Stimulated activated naive CD8-positive, alpha-beta T cell treated with anti-CD3 and anti-CD28 coated beads, Interleukin-15, amount 100 ng/mL, for 72 hours (primary cell): ENCODE results near the gene RNF10.
A peak's percentile ranks its signal among the peaks of the same experiment; 100 is the strongest.
"Not testable (repeated sequence)": the region's sequence is repeated elsewhere in the genome, so short reads cannot be mapped to it uniquely, and the experiment has no call there.

ENCODE experiments used
- ATAC-seq: fragments of 150-1000 bp; cut with Tn5 transposase; 2 replicates; pipeline ENCODE4 v1.10.0; 2021; ENCODE audit warnings: mild to moderate bottlenecking, moderate library complexity
- DNase-seq, 2 donors: peaks; one replicate each; pipeline ENCODE4 v3.0.0; 2021 to 2022
- H3K27ac Mint-ChIP-seq, 2 donors: one replicate each; pipeline ENCODE4 v1.8.0; 2022; ENCODE audit warnings: mild to moderate bottlenecking in 2 of 2, mixed read lengths in 2 of 2, moderate library complexity in 2 of 2
- H3K27me3 Mint-ChIP-seq: one replicate; pipeline ENCODE4 v1.8.0; 2022; ENCODE audit warnings: mixed read lengths
- H3K4me1 Mint-ChIP-seq: one replicate; pipeline ENCODE4 v1.8.0; 2022; ENCODE audit warnings: mild to moderate bottlenecking, mixed read lengths
- H3K4me3 Mint-ChIP-seq, 2 donors: one replicate each; pipeline ENCODE4 v1.8.0; 2022; ENCODE audit warnings: mild to moderate bottlenecking in 2 of 2, mixed read lengths in 2 of 2, moderate library complexity in 1 of 2
- H3K9me3 Mint-ChIP-seq, 2 donors: one replicate each; pipeline ENCODE4 v1.8.0; 2022; ENCODE audit warnings: mixed read lengths in 2 of 2

RNF10 gene

DNA sequence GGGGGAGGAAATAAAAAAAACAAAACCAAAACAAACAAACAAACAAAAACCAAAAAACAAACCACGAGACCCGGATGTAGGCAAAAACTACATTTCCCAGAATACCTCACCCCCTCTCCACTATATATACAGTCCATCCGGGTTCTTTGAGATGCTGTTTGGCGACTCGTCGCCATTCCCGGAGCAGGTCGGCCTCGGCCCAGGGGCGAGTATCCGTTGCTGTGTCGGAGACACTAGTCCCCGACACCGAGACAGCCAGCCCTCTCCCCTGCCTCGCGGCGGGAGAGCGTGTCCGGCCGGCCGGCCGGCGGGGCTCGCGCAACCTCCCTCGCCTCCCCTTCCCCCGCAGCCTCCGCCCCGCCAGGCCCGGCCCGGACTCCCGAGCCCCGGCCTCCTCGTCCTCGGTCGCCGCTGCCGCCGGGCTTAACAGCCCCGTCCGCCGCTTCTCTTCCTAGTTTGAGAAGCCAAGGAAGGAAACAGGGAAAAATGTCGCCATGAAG is at the start of gene RNF10:
RNF10 (plus strand) TSS at position 154 of the 500 bp plus-strand sequence. CDS start 456 bp downstream, outside the sequence.
- ATAC-seq (peak; percentile 83), DNase-seq (peak; percentile 75 to 77)
- no peaks in the 10 kb centered on the region for H3K27me3 Mint-ChIP-seq
- H3K4me3 Mint-ChIP-seq: peak within 1 kb of the TSS; percentile 95 to 99
- no peaks in the 10 kb centered on the region for H3K9me3 Mint-ChIP-seq
- peaks cover 57% of the 10 kb centered on the region for H3K4me1 Mint-ChIP-seq
- peak within 1 kb of the TSS; percentile 98 to 100 for H3K27ac Mint-ChIP-seq

DNA sequence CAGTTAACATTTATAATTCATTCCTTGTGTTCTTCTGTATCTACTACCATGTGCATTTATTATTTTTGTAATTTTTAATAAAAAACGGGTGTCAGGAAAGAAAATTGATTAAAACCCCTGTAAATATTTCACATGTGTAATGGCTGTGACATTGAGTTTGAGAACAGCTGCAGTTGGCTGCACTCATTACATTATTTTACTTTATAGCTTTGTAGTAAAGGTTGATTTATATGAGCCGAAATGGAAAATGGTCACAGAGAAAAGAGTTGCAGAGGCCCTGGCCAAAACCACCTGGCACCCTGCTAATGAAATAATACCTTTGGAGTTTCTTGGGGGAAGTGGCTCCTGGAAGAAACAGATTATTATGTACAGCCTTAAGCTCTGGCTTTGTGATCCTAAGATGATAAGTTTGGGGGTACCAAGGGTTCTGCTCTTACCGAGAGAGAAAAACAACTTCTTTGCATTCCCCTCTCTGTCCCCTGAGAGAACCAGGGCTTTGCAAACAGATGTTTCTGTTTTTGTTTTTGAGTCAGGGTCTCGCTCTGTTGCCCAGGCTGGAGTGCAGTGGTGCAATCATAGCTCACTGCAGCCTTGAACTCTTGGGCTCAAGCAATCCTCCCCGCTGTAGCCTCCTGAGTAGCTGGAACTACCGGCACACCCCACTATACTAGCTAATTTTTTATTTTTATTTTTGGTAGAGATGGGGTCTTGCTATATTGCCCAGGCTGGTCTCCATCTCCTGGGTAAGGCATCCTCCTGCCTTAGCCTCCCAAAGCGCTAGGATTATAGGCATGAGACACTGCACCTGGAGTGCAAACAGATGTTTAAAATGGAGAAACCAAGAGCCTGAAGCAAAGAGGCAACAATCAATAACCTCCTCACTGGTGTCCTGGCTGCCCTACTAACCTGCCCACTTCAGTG is 47.9 kb upstream of the RNF10 start:
- Mint-ChIP-seq H3K4me1 (no peaks in the 10 kb centered on the region), H3K27ac (no peak overlapping the region), H3K9me3 (no peaks in the 10 kb centered on the region), H3K4me3 (no peak overlapping the region), H3K27me3 (no peaks in the 10 kb centered on the region)
- ATAC-seq (no peak), DNase-seq (no peak)

DNA sequence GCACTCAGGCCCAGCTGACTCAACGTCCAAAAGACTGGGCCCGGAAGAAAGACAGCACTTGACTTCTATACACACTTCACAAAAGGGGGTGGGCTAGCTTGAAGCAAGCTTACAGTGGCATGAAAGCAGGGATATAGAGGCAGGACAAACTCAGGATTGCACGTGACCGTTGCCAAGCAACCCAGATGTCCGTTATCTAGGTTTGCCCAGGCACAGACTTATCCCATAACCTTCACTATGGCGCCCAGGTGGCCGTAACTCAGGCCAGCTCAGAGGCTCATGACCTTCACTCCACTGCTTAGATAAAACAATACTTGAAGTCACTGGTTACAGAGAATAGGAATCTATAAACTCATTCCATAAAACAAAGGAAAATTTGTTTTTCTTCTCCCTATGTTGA is 46.6 kb upstream of the RNF10 start:
- ATAC-seq, H3K27ac Mint-ChIP-seq, H3K9me3 Mint-ChIP-seq, H3K27me3 Mint-ChIP-seq, DNase-seq, H3K4me3 Mint-ChIP-seq, H3K4me1 Mint-ChIP-seq: not testable (repeated sequence)

DNA sequence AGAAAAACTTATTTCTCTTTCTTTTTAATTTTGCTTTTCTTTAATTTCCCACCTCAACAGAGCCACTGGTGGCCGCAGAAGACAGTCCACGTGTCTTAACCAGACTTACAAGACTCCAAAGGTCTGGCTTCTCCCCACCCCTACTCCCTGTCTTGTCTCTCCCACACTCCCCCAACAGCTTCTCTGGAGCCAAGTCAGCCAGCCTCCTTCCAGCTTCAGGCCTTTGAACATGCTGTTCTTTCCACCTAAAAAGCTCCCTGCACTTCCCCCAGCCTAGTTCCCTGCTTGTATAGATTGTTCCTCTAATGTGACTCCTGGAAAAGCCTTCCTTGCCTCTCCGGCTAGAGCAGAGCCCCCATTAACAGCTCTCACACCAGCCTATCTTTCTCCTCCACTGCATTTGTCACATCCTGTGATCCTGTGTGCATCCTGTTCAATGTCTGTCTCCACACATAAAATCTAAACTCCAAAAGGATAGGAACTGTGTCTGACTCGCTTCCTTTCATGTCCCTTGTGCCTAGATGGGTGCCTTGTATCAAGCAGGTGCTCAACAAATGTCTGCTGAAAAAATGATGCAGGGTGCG is 46.0 kb upstream of the RNF10 start:
- ATAC-seq: no peak
- no peaks in the 10 kb centered on the region for H3K27me3 Mint-ChIP-seq
- no peak for DNase-seq
- H3K4me3 Mint-ChIP-seq: no peak overlapping the region
- H3K9me3 Mint-ChIP-seq: no peaks in the 10 kb centered on the region
- H3K27ac Mint-ChIP-seq: peak overlapping the region in 1 of 2 donors; percentile 7
- H3K4me1 Mint-ChIP-seq: no peaks in the 10 kb centered on the region

DNA sequence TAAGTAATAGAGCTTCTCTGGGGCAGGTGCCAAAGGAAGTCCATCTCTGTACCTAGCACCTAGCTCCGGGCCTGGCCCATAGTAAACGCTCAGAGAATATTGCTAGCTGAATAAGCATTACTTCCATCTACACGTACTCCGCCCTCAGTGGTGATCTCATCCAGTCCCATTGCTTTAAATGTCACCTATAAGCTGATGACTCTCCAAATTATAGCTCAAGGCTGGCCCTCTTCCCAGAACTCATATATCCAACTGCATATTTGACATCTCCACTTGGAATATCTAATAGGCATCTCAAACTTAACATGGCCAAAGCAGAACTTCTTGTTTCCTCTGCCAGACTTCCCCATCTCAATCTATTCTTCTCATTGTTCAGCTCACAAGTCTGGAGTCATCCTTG is 45.1 kb upstream of the RNF10 start:
- DNase-seq: no peak
- Mint-ChIP-seq H3K27ac (no peak overlapping the region), H3K4me1 (no peaks in the 10 kb centered on the region), H3K27me3 (no peaks in the 10 kb centered on the region), H3K9me3 (no peaks in the 10 kb centered on the region), H3K4me3 (no peak overlapping the region)
- ATAC-seq: no peak

DNA sequence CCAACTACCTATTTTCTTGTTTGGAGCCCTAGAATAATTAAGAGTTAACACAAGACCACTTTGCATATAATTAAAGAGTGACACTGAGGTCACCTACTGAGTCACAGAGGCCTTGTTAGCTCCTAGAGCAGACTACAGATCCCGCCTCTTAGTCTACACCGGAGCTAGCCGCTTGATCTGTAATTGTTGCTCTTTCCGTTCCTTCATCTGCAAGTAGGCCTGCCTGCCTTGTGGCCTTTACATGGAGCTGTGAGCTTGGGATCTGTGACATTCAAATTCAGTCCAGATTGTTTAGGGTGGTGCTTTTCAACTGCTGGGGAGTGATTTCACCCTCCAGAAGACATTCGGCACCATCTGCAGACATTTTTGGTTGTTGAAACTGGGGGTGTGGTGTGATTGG is 43.8 kb upstream of the RNF10 start:
- ATAC-seq: no peak
- H3K4me3 Mint-ChIP-seq: no peak overlapping the region
- no peak overlapping the region for H3K27ac Mint-ChIP-seq
- no peaks in the 10 kb centered on the region for H3K9me3 Mint-ChIP-seq
- peaks cover 7% of the 10 kb centered on the region for H3K4me1 Mint-ChIP-seq
- H3K27me3 Mint-ChIP-seq: no peaks in the 10 kb centered on the region
- DNase-seq: no peak

DNA sequence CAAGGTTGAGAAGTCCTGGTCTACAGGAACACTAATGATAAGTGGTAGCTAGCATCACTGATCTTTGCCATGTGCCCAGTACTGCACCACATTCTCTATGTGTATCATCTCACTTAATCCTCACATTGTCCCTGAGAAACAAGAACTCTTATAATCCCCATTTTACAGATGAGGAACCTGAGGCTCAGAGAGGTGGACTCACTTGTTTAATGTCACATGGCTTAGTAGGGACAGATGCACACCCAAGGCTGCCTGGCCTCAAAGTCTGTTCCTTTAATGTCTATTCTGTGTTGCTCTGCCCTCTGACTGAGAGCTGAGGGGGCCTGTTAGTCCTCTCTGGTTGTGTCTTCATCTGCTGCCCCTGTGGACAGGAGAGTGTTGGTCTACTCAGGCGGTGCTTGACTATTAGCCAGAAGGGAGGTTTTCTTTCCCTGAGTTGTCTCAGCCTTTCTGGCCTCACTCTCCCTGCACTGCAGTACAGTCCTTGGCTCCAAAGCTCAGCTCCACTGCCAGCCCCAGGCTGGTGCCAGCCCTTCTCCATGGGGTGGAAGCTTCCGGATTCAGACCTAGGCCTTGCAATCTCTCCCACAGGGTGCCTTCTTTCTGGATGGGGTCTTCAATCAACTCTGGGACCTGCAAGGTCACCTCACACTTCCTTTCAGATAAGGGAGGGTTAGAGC is 43.2 kb upstream of the RNF10 start:
- Mint-ChIP-seq H3K4me3 (no peak overlapping the region), H3K27ac (no peak overlapping the region), H3K9me3 (no peaks in the 10 kb centered on the region), H3K27me3 (no peaks in the 10 kb centered on the region), H3K4me1 (peaks cover 11% of the 10 kb centered on the region)
- ATAC-seq (no peak), DNase-seq (no peak)

DNA sequence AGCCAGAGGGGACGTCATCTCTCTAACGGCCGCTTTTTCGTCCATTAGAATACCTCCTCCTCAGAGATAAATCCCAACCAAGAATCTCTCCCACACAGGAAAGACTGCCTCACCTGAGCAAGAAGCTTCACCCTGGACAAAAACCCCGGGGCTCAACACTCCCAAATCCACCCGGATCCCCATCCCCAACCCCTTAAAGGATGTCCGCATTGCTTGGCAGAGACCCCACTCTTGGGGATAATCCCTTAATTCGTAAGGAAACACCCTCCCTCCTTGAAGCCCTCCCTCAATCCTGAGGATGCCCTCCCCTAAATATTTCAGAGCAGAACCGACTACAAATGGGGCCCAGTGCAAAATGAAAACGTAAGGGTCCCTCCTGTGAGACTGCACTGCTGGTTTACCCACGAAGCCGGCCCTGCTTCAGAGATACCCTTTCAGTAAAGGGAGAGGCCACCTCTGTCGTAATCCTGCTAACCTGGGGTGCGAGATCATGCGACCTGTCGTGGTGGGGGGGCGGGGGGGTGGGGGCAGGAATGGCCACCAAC is 38.9 kb upstream of the RNF10 start:
- H3K4me3 Mint-ChIP-seq: peak overlapping the region; percentile 87 to 91
- H3K9me3 Mint-ChIP-seq: no peaks in the 10 kb centered on the region
- H3K4me1 Mint-ChIP-seq: peaks cover 31% of the 10 kb centered on the region
- peak overlapping the region; percentile 80 to 87 for H3K27ac Mint-ChIP-seq
- no peaks in the 10 kb centered on the region for H3K27me3 Mint-ChIP-seq
- DNase-seq: no peak
- ATAC-seq: peak; percentile 21

DNA sequence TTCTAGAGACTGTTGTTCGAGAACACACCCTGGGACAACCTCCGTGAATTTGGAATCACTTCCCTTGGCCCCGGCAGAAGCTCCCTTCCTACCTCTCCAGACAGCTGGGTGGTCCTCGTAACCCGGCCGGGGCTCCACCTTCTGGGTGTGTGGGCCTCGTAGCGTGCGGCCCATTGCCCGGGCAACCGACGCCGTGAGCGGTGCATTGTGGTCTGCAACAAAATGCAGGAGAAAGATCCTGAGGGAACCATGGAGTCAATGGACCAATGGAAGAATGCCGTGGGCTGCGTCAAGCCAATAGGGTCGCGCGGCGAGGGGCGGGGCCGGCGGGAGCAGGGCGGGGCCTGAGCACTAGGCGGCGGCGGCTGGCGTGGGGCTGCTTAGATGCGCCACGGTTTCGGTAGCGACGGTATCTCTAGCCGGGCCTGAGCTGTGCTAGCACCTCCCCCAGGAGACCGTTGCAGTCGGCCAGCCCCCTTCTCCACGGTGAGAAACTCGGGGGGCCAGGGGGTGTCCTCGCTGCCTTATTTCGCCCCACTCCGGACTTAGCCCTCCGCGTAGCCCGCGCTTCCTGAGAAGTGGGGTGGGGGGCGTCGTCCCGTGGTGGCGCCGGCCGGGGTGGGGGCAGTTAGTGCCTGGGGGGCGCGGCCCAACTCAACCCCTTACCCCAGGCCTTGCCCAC is 38.3 kb upstream of the RNF10 start, which contains the start of gene DYNLL1:
DYNLL1 (plus strand) TSS at position 383 of the 682 bp plus-strand sequence. CDS start 309 bp downstream, outside the sequence.
- H3K27ac Mint-ChIP-seq: peak within 1 kb of the TSS; percentile 92 to 95
- H3K4me1 Mint-ChIP-seq: peaks cover 31% of the 10 kb centered on the region
- H3K4me3 Mint-ChIP-seq: peak within 1 kb of the TSS; percentile 87 to 91
- peak; percentile 98 for ATAC-seq
- H3K27me3 Mint-ChIP-seq: no peaks in the 10 kb centered on the region
- no peaks in the 10 kb centered on the region for H3K9me3 Mint-ChIP-seq
- peak; percentile 97 to 98 for DNase-seq

DNA sequence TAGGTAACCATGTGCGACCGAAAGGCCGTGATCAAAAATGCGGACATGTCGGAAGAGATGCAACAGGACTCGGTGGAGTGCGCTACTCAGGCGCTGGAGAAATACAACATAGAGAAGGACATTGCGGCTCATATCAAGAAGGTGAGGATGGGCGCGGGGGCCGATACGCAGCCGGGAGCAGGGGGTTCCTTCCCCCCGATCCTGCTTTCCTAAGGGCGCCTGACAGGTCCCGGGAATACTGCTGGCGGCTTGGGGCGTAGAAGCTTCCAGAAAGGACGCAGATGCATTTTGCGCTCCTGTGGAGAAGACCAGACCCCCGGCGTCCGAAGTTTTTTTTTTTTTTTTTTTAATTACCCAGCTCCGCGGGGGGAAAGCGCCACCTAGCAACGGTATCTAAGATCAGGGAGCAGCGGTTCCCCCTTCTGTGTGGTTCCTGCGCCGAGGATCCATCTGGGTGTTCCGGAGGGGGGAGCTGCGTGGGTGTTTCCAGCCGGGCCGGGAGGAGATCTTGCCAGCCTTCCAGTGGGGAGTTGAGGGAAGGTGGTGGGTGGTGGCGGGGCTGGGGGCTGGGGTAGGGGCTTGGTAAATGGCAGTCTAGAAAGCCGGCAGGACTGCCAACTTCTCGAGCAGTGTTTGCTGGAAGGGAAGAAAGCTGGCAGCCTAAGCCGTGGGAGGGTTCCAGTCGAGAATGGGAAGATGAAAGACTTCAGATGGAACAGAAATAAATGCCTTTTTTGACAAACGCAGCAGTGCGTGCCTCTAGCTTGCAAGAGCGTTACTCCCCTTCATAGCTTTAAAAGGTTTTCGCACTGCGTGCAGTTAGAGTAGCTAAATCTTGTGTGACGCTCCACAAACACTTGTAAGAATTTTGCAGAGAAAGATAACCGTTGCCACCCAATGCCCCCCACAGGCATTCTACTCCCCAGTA is 37.5 kb upstream of the RNF10 start:
- DNase-seq (peak in 1 of 2 donors; percentile 36), ATAC-seq (peak; percentile 53)
- Mint-ChIP-seq H3K4me3 (peak overlapping the region; percentile 87 to 91), H3K4me1 (peaks cover 31% of the 10 kb centered on the region), H3K27me3 (no peaks in the 10 kb centered on the region), H3K27ac (peak overlapping the region; percentile 92 to 95), H3K9me3 (no peaks in the 10 kb centered on the region)

DNA sequence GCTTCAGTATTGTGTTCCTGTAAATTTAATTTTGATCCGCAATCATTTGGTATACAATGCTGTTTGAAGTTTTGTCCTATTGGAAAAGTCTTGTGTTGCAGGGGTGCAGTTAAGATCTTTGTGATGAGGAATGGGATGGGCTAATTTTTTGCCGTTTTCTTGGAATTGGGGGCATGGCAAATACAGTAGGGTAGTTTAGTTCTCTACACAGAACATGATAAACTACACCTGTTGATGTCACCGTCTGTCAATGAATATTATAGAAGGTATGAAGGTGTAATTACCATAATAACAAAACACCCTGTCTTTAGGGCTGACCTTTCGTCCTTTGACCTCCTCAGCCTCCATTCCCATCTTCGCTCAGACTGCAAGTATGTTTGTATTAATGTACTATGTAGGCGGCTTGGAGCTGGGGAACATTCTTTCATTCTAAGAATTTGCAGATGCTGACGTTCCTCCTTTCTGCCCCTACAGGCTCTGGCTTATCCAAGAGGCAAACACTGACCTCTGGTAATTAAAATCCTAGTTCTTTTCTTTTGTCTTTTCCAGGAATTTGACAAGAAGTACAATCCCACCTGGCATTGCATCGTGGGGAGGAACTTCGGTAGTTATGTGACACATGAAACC is 36.5 kb upstream of the RNF10 start:
- Mint-ChIP-seq H3K27ac (peak overlapping the region in 1 of 2 donors; percentile 93), H3K4me1 (peaks cover 31% of the 10 kb centered on the region), H3K4me3 (peak overlapping the region; percentile 87 to 91), H3K9me3 (no peaks in the 10 kb centered on the region), H3K27me3 (no peaks in the 10 kb centered on the region)
- no peak for DNase-seq
- ATAC-seq: no peak

DNA sequence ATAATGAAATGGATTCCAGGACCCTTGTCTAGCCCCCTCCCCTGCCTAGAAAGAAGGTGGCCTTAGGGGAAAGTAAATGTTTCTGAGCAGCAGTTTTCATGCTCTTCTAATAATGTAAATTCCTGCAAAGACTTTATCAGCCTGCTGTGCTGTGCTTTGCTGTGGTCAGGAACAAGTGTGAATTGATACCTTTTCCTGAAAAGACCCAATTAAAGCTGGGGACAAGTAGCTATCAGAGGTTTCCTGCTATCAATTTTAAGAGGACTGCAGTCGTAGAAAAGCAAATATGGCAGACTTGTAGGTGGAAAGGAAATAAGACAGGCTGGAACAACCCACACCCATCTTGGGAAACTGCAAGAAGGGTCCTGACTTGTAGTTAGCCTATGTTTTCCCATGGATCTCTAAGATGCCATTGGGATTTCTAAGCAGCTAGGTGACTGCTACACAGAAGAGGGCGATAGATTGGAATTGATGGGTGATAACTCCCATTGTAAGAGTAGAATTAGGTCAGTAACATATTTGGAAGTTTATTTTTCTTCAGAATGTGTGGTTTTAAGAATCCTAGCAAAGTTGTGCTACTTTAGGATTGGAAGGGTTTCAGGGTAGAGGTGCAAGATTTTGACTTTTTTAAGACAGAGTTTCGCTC is 35.2 kb upstream of the RNF10 start:
- no peak overlapping the region for H3K4me3 Mint-ChIP-seq
- H3K9me3 Mint-ChIP-seq: no peaks in the 10 kb centered on the region
- H3K4me1 Mint-ChIP-seq: peaks cover 31% of the 10 kb centered on the region
- H3K27ac Mint-ChIP-seq: no peak overlapping the region
- no peak for DNase-seq
- no peaks in the 10 kb centered on the region for H3K27me3 Mint-ChIP-seq
- ATAC-seq: no peak

DNA sequence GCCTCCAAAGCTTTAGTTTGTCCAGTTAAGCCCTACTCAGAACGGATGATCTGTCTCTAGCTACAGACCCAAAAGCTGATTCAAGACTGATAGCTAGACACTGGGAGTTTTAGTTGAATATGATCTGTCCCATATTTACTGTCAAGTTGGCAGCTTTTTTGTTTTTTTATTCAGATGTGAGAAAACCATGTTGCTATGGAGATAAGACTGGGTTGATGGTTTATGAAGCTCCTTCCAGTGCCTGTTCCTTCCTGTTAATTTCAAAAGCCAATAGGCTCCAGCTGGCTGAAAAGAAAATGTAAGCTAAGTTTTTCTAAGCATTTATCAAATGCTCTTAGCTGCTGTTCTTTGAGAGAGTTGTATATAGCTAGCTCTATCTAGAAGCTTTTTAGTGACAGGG is 33.6 kb upstream of the RNF10 start:
- H3K27ac Mint-ChIP-seq: peak overlapping the region; percentile 7 to 44
- DNase-seq: no peak
- ATAC-seq: no peak
- H3K4me3 Mint-ChIP-seq: no peak overlapping the region
- H3K9me3 Mint-ChIP-seq: no peaks in the 10 kb centered on the region
- peaks cover 21% of the 10 kb centered on the region for H3K4me1 Mint-ChIP-seq
- H3K27me3 Mint-ChIP-seq: no peaks in the 10 kb centered on the region
